ENCODE measurements around the gene CLSTN2.

CLSTN2 gene

DNA sequence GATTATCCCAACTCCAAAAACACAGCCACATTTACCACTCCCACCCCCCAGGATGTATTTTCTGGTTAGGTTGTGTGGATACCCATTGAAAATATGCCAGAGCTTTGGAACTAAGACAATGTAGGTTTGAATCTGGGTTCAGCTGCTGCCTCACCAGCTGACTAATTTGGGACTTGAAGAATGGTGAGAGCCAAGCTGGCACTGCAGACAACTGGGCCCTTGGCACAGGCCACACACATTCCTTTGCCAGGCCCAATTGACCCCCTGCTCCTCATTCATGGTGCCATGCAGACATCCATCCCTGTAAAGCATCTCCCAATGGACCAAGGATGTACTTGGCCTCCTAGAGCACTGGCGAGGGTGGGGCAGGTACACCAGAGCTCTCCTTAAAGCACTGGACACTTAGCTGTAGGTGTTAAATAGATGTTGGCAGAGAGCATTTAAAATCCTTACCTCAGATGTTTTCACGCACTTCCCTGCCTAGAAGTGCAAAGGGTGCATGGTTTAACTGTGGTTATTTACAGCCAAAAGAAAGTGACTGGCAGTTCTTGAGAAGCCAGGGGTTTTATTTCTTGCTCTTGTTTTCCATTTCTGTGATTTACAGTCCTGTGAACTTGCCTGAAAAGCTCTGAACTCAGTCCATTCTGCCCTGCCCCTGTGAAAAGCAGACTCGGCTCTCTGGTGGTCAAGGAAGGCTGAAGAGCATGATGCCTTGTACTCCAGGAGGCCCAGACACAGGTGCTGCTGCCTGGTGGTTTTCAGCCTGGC, 138.5 kb downstream of the CLSTN2 start:
- WGBS (ENCODE audit: insufficient coverage, insufficient read length) = no CpG with 5 or more reads among the region's 3 CpGs
- no peaks in the 10 kb centered on the region for H3K36me3 ChIP-seq (ENCODE audit: control insufficient read depth, insufficient read depth, low read length)
- no peaks in the 10 kb centered on the region for H3K9me3 ChIP-seq (ENCODE audit: control insufficient read depth, insufficient read depth, low read length)
- H3K4me3 ChIP-seq (ENCODE audit: low read length) = no peak overlapping the region
- no peak for DNase-seq (ENCODE audit: low read depth, low spot score)
- H3K4me1 ChIP-seq (ENCODE audit: control insufficient read depth, insufficient read depth, low read length) = no peaks in the 10 kb centered on the region
- no peaks in the 10 kb centered on the region for H3K27me3 ChIP-seq (ENCODE audit: control insufficient read depth, insufficient read depth, low read length)
- no peak overlapping the region for H3K27ac ChIP-seq (ENCODE audit: low read length)

- H3K27ac ChIP-seq (ENCODE audit: low read length) = no peak overlapping the region
- no peak for DNase-seq (ENCODE audit: low read depth, low spot score)
- no peaks in the 10 kb centered on the region for H3K4me1 ChIP-seq (ENCODE audit: control insufficient read depth, insufficient read depth, low read length)
- no CpG with 5 or more reads among the region's 3 CpGs for WGBS (ENCODE audit: insufficient coverage, insufficient read length)
- H3K9me3 ChIP-seq (ENCODE audit: control insufficient read depth, insufficient read depth, low read length) = no peaks in the 10 kb centered on the region
- H3K36me3 ChIP-seq (ENCODE audit: control insufficient read depth, insufficient read depth, low read length) = no peaks in the 10 kb centered on the region
- no peaks in the 10 kb centered on the region for H3K27me3 ChIP-seq (ENCODE audit: control insufficient read depth, insufficient read depth, low read length)
- no peak overlapping the region for H3K4me3 ChIP-seq (ENCODE audit: low read length)
Observed at GRCh38 chr3:140076552-140076951, 141.6 kb downstream of the CLSTN2 start.

DNA sequence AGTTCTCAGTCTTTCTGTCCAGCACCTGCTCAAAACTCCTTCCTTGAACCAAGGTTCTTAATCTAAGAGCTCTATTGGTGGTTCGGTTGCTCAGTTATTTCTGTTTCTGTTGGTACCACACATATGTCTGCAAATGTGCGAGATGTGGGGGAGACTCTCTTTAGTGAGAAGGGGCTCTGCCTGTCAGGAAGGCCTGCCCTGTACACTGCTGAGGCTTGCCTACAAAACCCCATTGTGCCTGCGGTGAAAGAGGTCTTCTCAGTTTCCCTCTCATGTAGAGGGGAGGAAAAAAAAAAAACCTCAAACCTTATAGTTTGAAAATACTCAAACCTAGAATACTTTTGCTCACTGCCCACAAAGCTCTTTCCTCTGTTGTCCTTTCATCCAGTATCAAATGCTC, 142.4 kb downstream of the CLSTN2 start:
- no peaks in the 10 kb centered on the region for H3K4me1 ChIP-seq (ENCODE audit: control insufficient read depth, insufficient read depth, low read length)
- no CpG with 5 or more reads among the region's 3 CpGs for WGBS (ENCODE audit: insufficient coverage, insufficient read length)
- H3K36me3 ChIP-seq (ENCODE audit: control insufficient read depth, insufficient read depth, low read length) = no peaks in the 10 kb centered on the region
- H3K27ac ChIP-seq (ENCODE audit: low read length) = no peak overlapping the region
- H3K4me3 ChIP-seq (ENCODE audit: low read length) = no peak overlapping the region
- H3K9me3 ChIP-seq (ENCODE audit: control insufficient read depth, insufficient read depth, low read length) = no peaks in the 10 kb centered on the region
- DNase-seq (ENCODE audit: low read depth, low spot score) = no peak
- H3K27me3 ChIP-seq (ENCODE audit: control insufficient read depth, insufficient read depth, low read length) = no peaks in the 10 kb centered on the region

DNA sequence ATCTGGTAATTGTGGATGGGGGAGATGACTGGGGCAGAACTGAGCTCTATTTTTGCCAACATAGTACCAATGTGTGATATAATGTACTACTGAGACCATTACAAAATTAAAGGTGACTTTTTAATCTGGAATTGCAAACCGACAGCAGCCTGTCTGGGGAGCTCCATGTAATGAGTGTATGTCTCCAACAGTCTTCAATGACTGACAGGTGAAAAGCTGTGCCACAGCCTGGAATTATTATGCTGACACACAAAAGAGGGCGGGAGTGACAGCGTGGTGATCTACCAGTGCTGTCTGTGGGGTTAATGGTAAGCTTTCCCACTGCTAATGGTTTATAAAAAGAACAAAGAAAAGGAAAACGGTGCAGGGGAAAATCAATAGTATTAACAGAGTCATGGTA, 143.4 kb downstream of the CLSTN2 start:
- Histone ChIP-seq H3K27ac (ENCODE audit: low read length) (no peak overlapping the region), H3K36me3 (ENCODE audit: control insufficient read depth, insufficient read depth, low read length) (no peaks in the 10 kb centered on the region), H3K4me3 (ENCODE audit: low read length) (no peak overlapping the region), H3K27me3 (ENCODE audit: control insufficient read depth, insufficient read depth, low read length) (no peaks in the 10 kb centered on the region), H3K9me3 (ENCODE audit: control insufficient read depth, insufficient read depth, low read length) (no peaks in the 10 kb centered on the region), H3K4me1 (ENCODE audit: control insufficient read depth, insufficient read depth, low read length) (no peaks in the 10 kb centered on the region)
- no peak for DNase-seq (ENCODE audit: low read depth, low spot score)
- no CpG with 5 or more reads among the region's 4 CpGs for WGBS (ENCODE audit: insufficient coverage, insufficient read length)

GRCh38 chr3:140078940-140079339, 144.0 kb downstream of the CLSTN2 start:
- DNase-seq (ENCODE audit: low read depth, low spot score) = no peak
- WGBS (ENCODE audit: insufficient coverage, insufficient read length) = no CpG with 5 or more reads among the region's 1 CpG

GRCh38 chr3:140081887-140082286, 146.9 kb downstream of the CLSTN2 start:
- Histone ChIP-seq H3K4me1 (ENCODE audit: control insufficient read depth, insufficient read depth, low read length) (no peaks in the 10 kb centered on the region), H3K9me3 (ENCODE audit: control insufficient read depth, insufficient read depth, low read length) (no peaks in the 10 kb centered on the region), H3K27me3 (ENCODE audit: control insufficient read depth, insufficient read depth, low read length) (no peaks in the 10 kb centered on the region), H3K4me3 (ENCODE audit: low read length) (no peak overlapping the region), H3K36me3 (ENCODE audit: control insufficient read depth, insufficient read depth, low read length) (no peaks in the 10 kb centered on the region), H3K27ac (ENCODE audit: low read length) (no peak overlapping the region)
- WGBS (ENCODE audit: insufficient coverage, insufficient read length) = no CpG with 5 or more reads among the region's 1 CpG
- DNase-seq (ENCODE audit: low read depth, low spot score) = no peak

More at GRCh38 chr3:140078940-140079339, 144.0 kb downstream of the CLSTN2 start:
- Histone ChIP-seq H3K4me1 (ENCODE audit: control insufficient read depth, insufficient read depth, low read length) (no peaks in the 10 kb centered on the region), H3K27ac (ENCODE audit: low read length) (no peak overlapping the region), H3K4me3 (ENCODE audit: low read length) (no peak overlapping the region), H3K9me3 (ENCODE audit: control insufficient read depth, insufficient read depth, low read length) (no peaks in the 10 kb centered on the region), H3K27me3 (ENCODE audit: control insufficient read depth, insufficient read depth, low read length) (no peaks in the 10 kb centered on the region), H3K36me3 (ENCODE audit: control insufficient read depth, insufficient read depth, low read length) (no peaks in the 10 kb centered on the region)

- WGBS (ENCODE audit: insufficient coverage, insufficient read length) = no CpG with 5 or more reads among the region's 5 CpGs
Observed at GRCh38 chr3:140085001-140085400, 150.0 kb downstream of the CLSTN2 start.

DNA sequence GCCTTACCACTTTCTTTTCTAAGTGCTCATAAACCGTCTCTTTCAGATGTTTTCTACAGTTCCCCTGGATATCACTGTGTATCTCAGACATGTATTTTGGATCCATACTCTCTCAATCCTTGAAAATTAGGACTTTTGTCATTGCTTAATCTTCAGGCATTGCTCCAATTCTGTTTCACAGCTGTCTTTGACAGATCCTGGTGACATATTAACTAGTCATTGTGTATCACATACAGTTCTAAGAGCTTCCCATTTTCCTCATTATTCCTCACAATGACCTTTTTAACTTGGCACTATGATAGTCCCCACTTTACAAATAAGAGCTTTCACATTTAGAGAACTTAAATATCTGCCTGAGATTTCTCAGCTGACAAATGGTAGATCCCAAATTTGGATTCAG, 151.7 kb downstream of the CLSTN2 start:
- H3K4me3 ChIP-seq (ENCODE audit: low read length) = no peak overlapping the region
- no CpG with 5 or more reads among the region's 1 CpG for WGBS (ENCODE audit: insufficient coverage, insufficient read length)
- H3K27ac ChIP-seq (ENCODE audit: low read length) = no peak overlapping the region
- H3K27me3 ChIP-seq (ENCODE audit: control insufficient read depth, insufficient read depth, low read length) = no peaks in the 10 kb centered on the region
- no peak for DNase-seq (ENCODE audit: low read depth, low spot score)
- peaks cover 6% of the 10 kb centered on the region for H3K9me3 ChIP-seq (ENCODE audit: control insufficient read depth, insufficient read depth, low read length)
- H3K36me3 ChIP-seq (ENCODE audit: control insufficient read depth, insufficient read depth, low read length) = no peaks in the 10 kb centered on the region
- no peaks in the 10 kb centered on the region for H3K4me1 ChIP-seq (ENCODE audit: control insufficient read depth, insufficient read depth, low read length)

More at GRCh38 chr3:140085001-140085400, 150.0 kb downstream of the CLSTN2 start:
- Histone ChIP-seq H3K27me3 (ENCODE audit: control insufficient read depth, insufficient read depth, low read length) (no peaks in the 10 kb centered on the region), H3K27ac (ENCODE audit: low read length) (no peak overlapping the region), H3K9me3 (ENCODE audit: control insufficient read depth, insufficient read depth, low read length) (peaks cover 3% of the 10 kb centered on the region), H3K4me1 (ENCODE audit: control insufficient read depth, insufficient read depth, low read length) (no peaks in the 10 kb centered on the region), H3K4me3 (ENCODE audit: low read length) (no peak overlapping the region), H3K36me3 (ENCODE audit: control insufficient read depth, insufficient read depth, low read length) (no peaks in the 10 kb centered on the region)
- DNase-seq (ENCODE audit: low read depth, low spot score) = no peak

DNA sequence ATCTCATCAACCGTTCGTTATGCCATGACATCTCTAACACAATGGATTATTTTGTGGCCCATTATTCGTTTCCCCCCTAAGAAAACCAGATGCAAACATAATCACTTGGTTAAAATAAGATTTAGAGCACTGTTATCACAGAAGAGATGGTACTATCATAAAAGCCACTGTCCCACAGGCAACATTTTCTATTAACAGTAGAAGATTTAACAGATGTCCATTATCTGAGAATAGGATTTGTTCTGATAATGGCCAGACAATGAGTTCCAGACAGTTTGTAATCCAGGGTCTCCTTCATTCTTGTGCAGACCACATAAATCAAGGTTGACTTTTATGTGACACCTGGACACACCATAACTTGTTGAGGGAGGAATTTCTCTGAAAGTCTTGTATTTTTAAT, 153.1 kb downstream of the CLSTN2 start:
- H3K27ac ChIP-seq (ENCODE audit: low read length) = no peak overlapping the region
- no peak overlapping the region for H3K4me3 ChIP-seq (ENCODE audit: low read length)
- WGBS (ENCODE audit: insufficient coverage, insufficient read length) = no CpG with 5 or more reads among the region's 3 CpGs
- H3K9me3 ChIP-seq (ENCODE audit: control insufficient read depth, insufficient read depth, low read length) = peaks cover 6% of the 10 kb centered on the region
- DNase-seq (ENCODE audit: low read depth, low spot score) = no peak
- H3K36me3 ChIP-seq (ENCODE audit: control insufficient read depth, insufficient read depth, low read length) = no peaks in the 10 kb centered on the region
- H3K4me1 ChIP-seq (ENCODE audit: control insufficient read depth, insufficient read depth, low read length) = no peaks in the 10 kb centered on the region
- no peaks in the 10 kb centered on the region for H3K27me3 ChIP-seq (ENCODE audit: control insufficient read depth, insufficient read depth, low read length)

GRCh38 chr3:140088513-140088912, 153.5 kb downstream of the CLSTN2 start:
- H3K27me3 ChIP-seq (ENCODE audit: control insufficient read depth, insufficient read depth, low read length) = no peaks in the 10 kb centered on the region
- H3K4me1 ChIP-seq (ENCODE audit: control insufficient read depth, insufficient read depth, low read length) = no peaks in the 10 kb centered on the region
- no peaks in the 10 kb centered on the region for H3K36me3 ChIP-seq (ENCODE audit: control insufficient read depth, insufficient read depth, low read length)
- peaks cover 6% of the 10 kb centered on the region for H3K9me3 ChIP-seq (ENCODE audit: control insufficient read depth, insufficient read depth, low read length)
- H3K27ac ChIP-seq (ENCODE audit: low read length) = no peak overlapping the region
- no peak for DNase-seq (ENCODE audit: low read depth, low spot score)
- no CpG with 5 or more reads among the region's 2 CpGs for WGBS (ENCODE audit: insufficient coverage, insufficient read length)
- H3K4me3 ChIP-seq (ENCODE audit: low read length) = no peak overlapping the region

Measured in iPS DF 6.9 (cell line).